HCT116 (cell line): ENCODE measurements around the gene SIX3. TPM values are rescaled to one million over a fixed set of nuclear protein-coding genes. Genes with fewer than 3 reads are reported as not detected.

Source experiments
- ATAC-seq: fragments of 200-7000 bp; cut with Tn5 transposase; 2 replicates; pipeline ENCODE4 v1.9.1; 2020; ENCODE audit warnings: mild to moderate bottlenecking, moderate library complexity
- BruUV-seq: library from RNA; stranded (reverse); fragments of 400-500 nt; replicated peaks from 2 replicates; lab custom pipeline; 2021; lab: Mats Ljungman, UMichigan
- CTCF ChIA-PET: fragments of 300-600 bp; sonication (Branson Sonifier 250); formaldehyde crosslinking; loops from one replicate; lab custom pipeline; 2021; ENCODE audit warnings: antibody characterized with exemption; lab: Charles Lee
- POLR2A ChIA-PET: fragments of 300-600, 350-600 bp; sonication (Branson Sonifier 250); formaldehyde crosslinking; loops from one replicate; lab custom pipeline; 2021; ENCODE audit warnings: antibody characterized with exemption; lab: Charles Lee
- RAD21 ChIA-PET, 2 experiments: fragments of 300-600 bp; sonication (Branson Sonifier 250); formaldehyde crosslinking; loops; one replicate each; lab custom pipeline; 2023; ENCODE audit warnings: low total read pairs in 2 of 2; ENCODE audit not compliant: uncharacterized antibody in 2 of 2, unreplicated experiment in 2 of 2, low non-redundant PET in 1 of 2; lab: Charles Lee
- DNase-seq: peaks from one replicate; pipeline ENCODE4 v3.0.0-alpha.2; 2010; ENCODE audit warnings: low read depth, low spot score
- H2AFZ ChIP-seq: fragments of 200-600 bp; shearing (Covaris generic), sonication (generic); 2 replicates; pipeline ENCODE4 v1.6.1; 2017; ENCODE audit warnings: low read depth, mixed run types, mixed read lengths, antibody characterized with exemption, low read length; ENCODE audit not compliant: poor library complexity, severe bottlenecking
- H3K27ac ChIP-seq: 2 replicates; pipeline ENCODE4 v1.5.1; 2012; ENCODE audit warnings: low read depth, low read length
- H3K27me3 ChIP-seq: fragments of 200-600 bp; sonication (generic); 2 replicates; pipeline ENCODE4 v1.6.1; 2016; ENCODE audit warnings: mixed run types, low read length, mixed read lengths; ENCODE audit not compliant: insufficient read depth
- H3K36me3 ChIP-seq, 2 experiments: fragments of 200-500 bp in 1 of 2; fragments of 200-600 bp in 1 of 2; sonication (Bioruptor generic) in 1 of 2; sonication (generic) in 1 of 2; 2 replicates each; pipeline versions ENCODE4 v1.5.1 to v1.6.1; 2014 to 2016; ENCODE audit warnings: low read length in 2 of 2, inconsistent platforms in 1 of 2, mixed read lengths in 1 of 2, mixed run types in 1 of 2; ENCODE audit not compliant: insufficient read depth in 2 of 2, control insufficient read depth in 1 of 2
- H3K4me1 ChIP-seq, 2 experiments: fragments of 200-600 bp in 1 of 2; sonication (generic) in 1 of 2; 2 replicates each; pipeline versions ENCODE4 v1.5.1 to v1.6.1; 2012 to 2017; ENCODE audit warnings: low read length in 2 of 2, inconsistent platforms in 1 of 2, mild to moderate bottlenecking in 1 of 2, mixed read lengths in 1 of 2, mixed run types in 1 of 2, moderate library complexity in 1 of 2; ENCODE audit not compliant: insufficient read depth in 2 of 2, control insufficient read depth in 1 of 2
- H3K4me2 ChIP-seq: fragments of 200-600 bp; sonication (generic); 2 replicates; pipeline ENCODE4 v1.6.1; 2017; ENCODE audit warnings: mixed run types, low read length, mixed read lengths
- H3K4me3 ChIP-seq, 2 experiments: fragments of 200-600 bp in 1 of 2; sonication (generic) in 1 of 2; replicated peaks in 1 of 2; 2 replicates each; pipeline ENCODE4 v1.5.1; 2011 to 2016; ENCODE audit warnings: low read length in 2 of 2, control low read depth in 1 of 2, low read depth in 1 of 2, mild to moderate bottlenecking in 1 of 2, mixed read lengths in 1 of 2, mixed run types in 1 of 2
- H3K79me2 ChIP-seq: fragments of 200-600 bp; sonication (generic); 2 replicates; pipeline ENCODE4 v1.6.1; 2017; ENCODE audit warnings: mild to moderate bottlenecking, mixed run types, low read length, moderate library complexity, mixed read lengths; ENCODE audit not compliant: insufficient read depth
- H3K9ac ChIP-seq: fragments of 200-600 bp; sonication (generic); 2 replicates; pipeline ENCODE4 v1.6.1; 2016; ENCODE audit warnings: low read length, mixed read lengths
- H3K9me2 ChIP-seq: fragments of 200-600 bp; sonication (generic), shearing (Covaris generic); 2 replicates; pipeline ENCODE4 v1.6.1; 2017; ENCODE audit warnings: mixed run types, mild to moderate bottlenecking, moderate library complexity; ENCODE audit not compliant: insufficient read depth
- H3K9me3 ChIP-seq, 2 experiments: fragments of 200-500 bp in 1 of 2; fragments of 200-600 bp in 1 of 2; sonication (Bioruptor generic) in 1 of 2; sonication (generic) in 1 of 2; 2 replicates each; pipeline ENCODE4 v1.6.1; 2014 to 2017; ENCODE audit warnings: low read length in 2 of 2, mixed read lengths in 2 of 2, inconsistent platforms in 1 of 2, low read depth in 1 of 2, mild to moderate bottlenecking in 1 of 2, mixed run types in 1 of 2, moderate library complexity in 1 of 2; ENCODE audit not compliant: control insufficient read depth in 1 of 2, insufficient read depth in 1 of 2
- H4K20me1 ChIP-seq: fragments of 200-600 bp; sonication (generic), shearing (Covaris generic); 2 replicates; pipeline ENCODE4 v1.6.1; 2017; ENCODE audit warnings: mixed run types, mild to moderate bottlenecking, moderate library complexity; ENCODE audit not compliant: insufficient read depth
- CBX3 ChIP-seq: IDR thresholded peaks from 2 replicates; pipeline ENCODE4 v1.6.1; 2012; ENCODE audit warnings: low read depth
- CEBPB ChIP-seq: IDR thresholded peaks from 2 replicates; pipeline ENCODE4 v1.6.1; 2012; ENCODE audit warnings: low read depth
- EGR1 ChIP-seq: IDR thresholded peaks from 2 replicates; pipeline ENCODE4 v1.6.1; 2012; ENCODE audit warnings: low read depth
- ELF1 ChIP-seq: IDR thresholded peaks from 2 replicates; pipeline ENCODE4 v1.6.1; 2012; ENCODE audit warnings: low read depth, borderline replicate concordance
- EZH2phosphoT487 ChIP-seq: fragments of 200-600 bp; IDR thresholded peaks from 2 replicates; pipeline ENCODE4 v1.6.1; 2018; ENCODE audit warnings: antibody characterized with exemption, borderline replicate concordance
- FOSL1 ChIP-seq: IDR thresholded peaks from 2 replicates; pipeline ENCODE4 v1.6.1; 2012; ENCODE audit warnings: low read depth
- POLR2A ChIP-seq: IDR thresholded peaks from 2 replicates; pipeline ENCODE4 v1.7.0; 2011; ENCODE audit warnings: borderline replicate concordance; ENCODE audit not compliant: insufficient read depth, insufficient read length; ENCODE audit errors: extremely low read depth
- POLR2AphosphoS5 ChIP-seq: IDR thresholded peaks from 2 replicates; pipeline ENCODE4 v1.6.1; 2011; ENCODE audit warnings: mild to moderate bottlenecking, low read depth, low read length, moderate library complexity
- RAD21 ChIP-seq: IDR thresholded peaks from 2 replicates; pipeline ENCODE4 v1.6.1; 2012; ENCODE audit warnings: low read depth, mild to moderate bottlenecking
- REST ChIP-seq: IDR thresholded peaks from 2 replicates; pipeline ENCODE4 v1.6.1; 2012; ENCODE audit warnings: low read depth
- SIN3A ChIP-seq: IDR thresholded peaks from 2 replicates; pipeline ENCODE4 v1.6.1; 2012; ENCODE audit warnings: low read depth
- SP1 ChIP-seq: IDR thresholded peaks from 2 replicates; pipeline ENCODE4 v1.6.1; 2012; ENCODE audit warnings: low read depth
- SRF ChIP-seq: IDR thresholded peaks from 2 replicates; pipeline ENCODE4 v1.6.1; 2012; ENCODE audit warnings: low read depth
- TCF7L2 ChIP-seq: IDR thresholded peaks from 2 replicates; pipeline ENCODE4 v1.7.0; 2011; ENCODE audit warnings: borderline replicate concordance, inconsistent platforms; ENCODE audit not compliant: insufficient read depth, insufficient read length; ENCODE audit errors: extremely low read depth
- YY1 ChIP-seq: IDR thresholded peaks from 2 replicates; pipeline ENCODE4 v1.6.1; 2011; ENCODE audit warnings: low read length, low read depth, moderate library complexity, mild to moderate bottlenecking; ENCODE audit not compliant: insufficient replicate concordance; ENCODE audit errors: extremely low read depth
- ZFX ChIP-seq: fragments of 450-650 bp; IDR thresholded peaks from 2 replicates; pipeline ENCODE4 v1.6.1; 2017
- intact Hi-C: fragments of 100-400 bp; cut with micrococcal nuclease; formaldehyde crosslinking; loops from 2 replicates; pipeline ENCODE4 v1.10.0; 2022
- total RNA-seq: library from RNA; stranded (reverse); gene quantifications from one replicate; pipeline ENCODE4 v1.2.1, GENCODE V29; 2021; ENCODE audit not compliant: unreplicated experiment
- TF ChIP-seq, protein P1 (sequence below): IDR thresholded peaks from 2 replicates; pipeline ENCODE4 v1.6.1; 2012
- TF ChIP-seq, protein P2 (sequence below): IDR thresholded peaks from 2 replicates; pipeline ENCODE4 v1.6.1; 2012

The SIX3 gene
- total RNA-seq, 1 experiment from 2014 or later, result 1.2 TPM

DNA sequence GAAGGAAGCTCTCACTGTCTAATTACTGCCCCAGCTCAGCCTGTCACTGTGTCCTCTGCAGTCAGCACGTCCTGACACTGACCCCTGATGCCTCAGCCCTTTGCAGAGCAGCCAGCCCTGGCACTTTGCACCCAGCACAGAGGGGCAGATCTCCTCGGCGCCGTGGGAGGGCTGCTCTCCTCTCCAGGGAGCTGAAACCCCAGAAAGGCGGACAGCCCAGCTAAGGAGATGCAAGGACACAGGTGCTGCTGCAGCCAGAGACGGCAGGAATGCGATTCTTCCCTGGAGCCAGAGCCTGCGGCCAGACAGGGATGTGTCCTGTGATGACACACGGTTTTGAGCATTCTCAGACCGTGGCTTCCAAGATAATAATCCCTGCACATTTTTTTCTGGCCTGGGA lies 34.5 kb upstream of the SIX3 start:
- BruUV-seq, result no TSS peak
- ChIA-PET POLR2A (no interaction called here), RAD21 (no interaction called here)
- no peaks in the 10 kb centered on the region for H4K20me1 ChIP-seq
- no peak overlapping the region for H3K4me3 ChIP-seq
- H3K27ac ChIP-seq, result no peak overlapping the region
- no peaks in the 10 kb centered on the region for H3K79me2 ChIP-seq
- no peak for TF ChIP-seq EGR1
- TF ChIP-seq, protein P1, sequence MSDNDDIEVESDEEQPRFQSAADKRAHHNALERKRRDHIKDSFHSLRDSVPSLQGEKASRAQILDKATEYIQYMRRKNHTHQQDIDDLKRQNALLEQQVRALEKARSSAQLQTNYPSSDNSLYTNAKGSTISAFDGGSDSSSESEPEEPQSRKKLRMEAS, result no peak
- TF ChIP-seq SRF, result no peak
- TF ChIP-seq REST, result no peak
- TF ChIP-seq CEBPB, result no peak
- no peak for TF ChIP-seq EZH2phosphoT487
- TF ChIP-seq, protein P2, sequence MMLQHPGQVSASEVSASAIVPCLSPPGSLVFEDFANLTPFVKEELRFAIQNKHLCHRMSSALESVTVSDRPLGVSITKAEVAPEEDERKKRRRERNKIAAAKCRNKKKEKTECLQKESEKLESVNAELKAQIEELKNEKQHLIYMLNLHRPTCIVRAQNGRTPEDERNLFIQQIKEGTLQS, result no peak
- TF ChIP-seq FOSL1, result no peak
- no peak for TF ChIP-seq POLR2A
- no peak for TF ChIP-seq CBX3
- no peak for TF ChIP-seq ZFX
- TF ChIP-seq TCF7L2, result no peak
- TF ChIP-seq RAD21, result no peak
- no peak for TF ChIP-seq ELF1
- TF ChIP-seq YY1, result no peak
- TF ChIP-seq SP1, result no peak
- TF ChIP-seq SIN3A, result no peak
- TF ChIP-seq POLR2AphosphoS5, result no peak
- TF ChIP-seq, all 23 proteins: peak for 0
- H3K9me3 ChIP-seq, result no peaks in the 10 kb centered on the region; a peak in 1 of 4 replicates
- no peak overlapping the region for H3K4me2 ChIP-seq
- intact Hi-C loops, result no loop called here
- ATAC-seq, result no peak
- H3K36me3 ChIP-seq, result no peaks in the 10 kb centered on the region
- no peaks in the 10 kb centered on the region for H3K4me1 ChIP-seq
- H2AFZ ChIP-seq, result no peak overlapping the region
- CTCF ChIA-PET, result no interaction called here
- no peak overlapping the region for H3K9ac ChIP-seq
- no peak for DNase-seq
- no peaks in the 10 kb centered on the region for H3K9me2 ChIP-seq
- no peaks in the 10 kb centered on the region for H3K27me3 ChIP-seq
